ENCODE results near the gene PTPRG.

PTPRG gene

GRCh38 chr3:62260655-62261054 is 699.3 kb downstream of the PTPRG start:
- peaks cover 5% of the 10 kb centered on the region for H3K36me3 Mint-ChIP-seq
- no peak for ATAC-seq
- H3K27me3 Mint-ChIP-seq, result no peaks in the 10 kb centered on the region
- no peak overlapping the region for H3K4me3 Mint-ChIP-seq
- no peaks in the 10 kb centered on the region for H3K9me3 Mint-ChIP-seq
- no peak overlapping the region for H3K27ac Mint-ChIP-seq
- no peaks in the 10 kb centered on the region for H3K4me1 Mint-ChIP-seq

GRCh38 chr3:62261121-62261520 is 699.8 kb downstream of the PTPRG start:
- ATAC-seq, result no peak
- H3K27ac Mint-ChIP-seq, result no peak overlapping the region
- no peaks in the 10 kb centered on the region for H3K4me1 Mint-ChIP-seq
- H3K36me3 Mint-ChIP-seq, result no peaks in the 10 kb centered on the region
- no peak overlapping the region for H3K4me3 Mint-ChIP-seq
- H3K9me3 Mint-ChIP-seq, result no peaks in the 10 kb centered on the region
- no peaks in the 10 kb centered on the region for H3K27me3 Mint-ChIP-seq

- Mint-ChIP-seq H3K4me1 (no peaks in the 10 kb centered on the region), H3K27me3 (no peaks in the 10 kb centered on the region), H3K27ac (no peak overlapping the region), H3K4me3 (no peak overlapping the region), H3K9me3 (no peaks in the 10 kb centered on the region), H3K36me3 (no peaks in the 10 kb centered on the region)
- no peak for ATAC-seq
Observed at GRCh38 chr3:62261736-62262135, 700.4 kb downstream of the PTPRG start.

GRCh38 chr3:62265528-62265927 is 704.2 kb downstream of the PTPRG start:
- Mint-ChIP-seq H3K36me3 (no peaks in the 10 kb centered on the region), H3K4me1 (no peaks in the 10 kb centered on the region), H3K4me3 (no peak overlapping the region), H3K27me3 (no peaks in the 10 kb centered on the region), H3K9me3 (no peaks in the 10 kb centered on the region), H3K27ac (no peak overlapping the region)
- no peak for ATAC-seq

- Mint-ChIP-seq H3K27me3 (no peaks in the 10 kb centered on the region), H3K4me3 (no peak overlapping the region), H3K4me1 (no peaks in the 10 kb centered on the region), H3K9me3 (no peaks in the 10 kb centered on the region), H3K36me3 (no peaks in the 10 kb centered on the region), H3K27ac (no peak overlapping the region)
- ATAC-seq, result no peak
Observed at GRCh38 chr3:62266668-62267283, 705.4 kb downstream of the PTPRG start.

- H3K36me3 Mint-ChIP-seq, result no peaks in the 10 kb centered on the region
- no peak for ATAC-seq
- no peaks in the 10 kb centered on the region for H3K9me3 Mint-ChIP-seq
- H3K27me3 Mint-ChIP-seq, result no peaks in the 10 kb centered on the region
- H3K27ac Mint-ChIP-seq, result no peak overlapping the region
- no peaks in the 10 kb centered on the region for H3K4me1 Mint-ChIP-seq
- no peak overlapping the region for H3K4me3 Mint-ChIP-seq
Observed at GRCh38 chr3:62276658-62277180, 715.3 kb downstream of the PTPRG start.

- no peak overlapping the region for H3K4me3 Mint-ChIP-seq
- H3K27me3 Mint-ChIP-seq, result no peaks in the 10 kb centered on the region
- no peaks in the 10 kb centered on the region for H3K36me3 Mint-ChIP-seq
- H3K9me3 Mint-ChIP-seq, result no peaks in the 10 kb centered on the region
- no peak overlapping the region for H3K27ac Mint-ChIP-seq
- ATAC-seq, result no peak
- H3K4me1 Mint-ChIP-seq, result no peaks in the 10 kb centered on the region
Observed at GRCh38 chr3:62277450-62277849, 716.1 kb downstream of the PTPRG start.

- H3K9me3 Mint-ChIP-seq, result no peaks in the 10 kb centered on the region
- ATAC-seq, result no peak
Observed at GRCh38 chr3:62277986-62278385, 716.6 kb downstream of the PTPRG start.

GRCh38 chr3:62281726-62282125 is 720.4 kb downstream of the PTPRG start:
- no peak overlapping the region for H3K27ac Mint-ChIP-seq
- H3K27me3 Mint-ChIP-seq, result no peaks in the 10 kb centered on the region
- H3K9me3 Mint-ChIP-seq, result no peaks in the 10 kb centered on the region
- no peak for ATAC-seq
- no peak overlapping the region for H3K4me3 Mint-ChIP-seq
- H3K36me3 Mint-ChIP-seq, result no peaks in the 10 kb centered on the region
- no peaks in the 10 kb centered on the region for H3K4me1 Mint-ChIP-seq

More at GRCh38 chr3:62277986-62278385, 716.6 kb downstream of the PTPRG start:
- H3K4me1 Mint-ChIP-seq, result no peaks in the 10 kb centered on the region
- H3K4me3 Mint-ChIP-seq, result no peak overlapping the region
- no peaks in the 10 kb centered on the region for H3K27me3 Mint-ChIP-seq
- H3K27ac Mint-ChIP-seq, result no peak overlapping the region
- H3K36me3 Mint-ChIP-seq, result no peaks in the 10 kb centered on the region

GRCh38 chr3:62284442-62284841 is 723.1 kb downstream of the PTPRG start:
- Mint-ChIP-seq H3K36me3 (no peaks in the 10 kb centered on the region), H3K9me3 (no peaks in the 10 kb centered on the region), H3K27ac (no peak overlapping the region), H3K4me3 (no peak overlapping the region), H3K4me1 (peaks cover 13% of the 10 kb centered on the region), H3K27me3 (no peaks in the 10 kb centered on the region)
- ATAC-seq, result no peak

GRCh38 chr3:62287392-62287927 is 726.1 kb downstream of the PTPRG start:
- Mint-ChIP-seq H3K4me1 (peaks cover 13% of the 10 kb centered on the region), H3K27ac (no peak overlapping the region), H3K4me3 (no peak overlapping the region), H3K36me3 (no peaks in the 10 kb centered on the region), H3K9me3 (no peaks in the 10 kb centered on the region), H3K27me3 (no peaks in the 10 kb centered on the region)
- ATAC-seq, result no peak

GRCh38 chr3:62289922-62290321 is 728.6 kb downstream of the PTPRG start:
- Mint-ChIP-seq H3K27ac (no peak overlapping the region), H3K4me3 (no peak overlapping the region), H3K4me1 (peaks cover 13% of the 10 kb centered on the region), H3K27me3 (no peaks in the 10 kb centered on the region), H3K36me3 (no peaks in the 10 kb centered on the region), H3K9me3 (no peaks in the 10 kb centered on the region)
- no peak for ATAC-seq

- Mint-ChIP-seq H3K27me3 (no peaks in the 10 kb centered on the region), H3K9me3 (no peaks in the 10 kb centered on the region), H3K4me3 (no peak overlapping the region), H3K4me1 (no peaks in the 10 kb centered on the region), H3K27ac (no peak overlapping the region), H3K36me3 (no peaks in the 10 kb centered on the region)
- no peak for ATAC-seq
Observed at GRCh38 chr3:62293051-62293780, 731.8 kb downstream of the PTPRG start.

GRCh38 chr3:62295571-62295970 is 734.2 kb downstream of the PTPRG start:
- no peaks in the 10 kb centered on the region for H3K27me3 Mint-ChIP-seq

GRCh38 chr3:62300617-62301016 is 739.2 kb downstream of the PTPRG start:
- Mint-ChIP-seq H3K9me3 (peaks cover 22% of the 10 kb centered on the region), H3K4me1 (no peaks in the 10 kb centered on the region), H3K27ac (no peak overlapping the region), H3K4me3 (no peak overlapping the region), H3K27me3 (no peaks in the 10 kb centered on the region), H3K36me3 (peaks cover 8% of the 10 kb centered on the region)
- ATAC-seq, result no peak

More at GRCh38 chr3:62295571-62295970, 734.2 kb downstream of the PTPRG start:
- no peak for ATAC-seq
- H3K9me3 Mint-ChIP-seq, result no peaks in the 10 kb centered on the region
- no peak overlapping the region for H3K4me3 Mint-ChIP-seq
- no peak overlapping the region for H3K27ac Mint-ChIP-seq
- no peaks in the 10 kb centered on the region for H3K36me3 Mint-ChIP-seq
- H3K4me1 Mint-ChIP-seq, result no peaks in the 10 kb centered on the region

GRCh38 chr3:62312201-62312600 is 750.8 kb downstream of the PTPRG start:
- no peak for ATAC-seq
- Mint-ChIP-seq H3K36me3 (no peaks in the 10 kb centered on the region), H3K9me3 (peaks cover 5% of the 10 kb centered on the region), H3K27ac (no peak overlapping the region), H3K4me3 (no peak overlapping the region), H3K27me3 (peaks cover 27% of the 10 kb centered on the region), H3K4me1 (no peaks in the 10 kb centered on the region)
